Suprapubic skin (tissue), 4 donors: Measurements from ENCODE around the gene CCDC3. TPM values are rescaled to one million over a fixed set of nuclear protein-coding genes. Genes with fewer than 3 reads are reported as not detected.

Source experiments
- DNase-seq, 2 donors: peaks; one replicate each; pipeline ENCODE4 v3.0.0-alpha.2; 2019; ENCODE audit warnings: low spot score in 2 of 2
- H3K27ac ChIP-seq: fragments of 200-600 bp; sonication (generic); one replicate; pipeline ENCODE4 v1.5.1; 2019
- H3K27me3 ChIP-seq: fragments of 200-600 bp; sonication (generic); one replicate; pipeline ENCODE4 v1.5.1; 2019
- H3K36me3 ChIP-seq: fragments of 200-600 bp; sonication (generic); one replicate; pipeline ENCODE4 v1.5.1; 2019
- H3K4me1 ChIP-seq: fragments of 200-600 bp; sonication (generic); one replicate; pipeline ENCODE4 v1.5.1; 2019
- H3K4me3 ChIP-seq: fragments of 200-600 bp; sonication (generic); one replicate; pipeline ENCODE4 v1.5.1; 2019; ENCODE audit warnings: mild to moderate bottlenecking
- H3K9me3 ChIP-seq: fragments of 200-600 bp; sonication (generic); one replicate; pipeline ENCODE4 v1.5.1; 2019
- CTCF ChIP-seq, 2 donors: fragments of 200-600 bp in 1 of 2; fragments of 450-650 bp in 1 of 2; sonication (generic) in 1 of 2; IDR thresholded peaks; one replicate each; pipeline ENCODE4 v1.5.1; 2016 to 2019; ENCODE audit warnings: antibody characterized with exemption in 2 of 2, mild to moderate bottlenecking in 1 of 2, moderate library complexity in 1 of 2
- EP300 ChIP-seq: sonication (generic); formaldehyde crosslinking; IDR thresholded peaks from one replicate; pipeline ENCODE4 v1.6.1; 2017; ENCODE audit warnings: antibody characterized with exemption
- POLR2A ChIP-seq, 2 donors: fragments of 450-650 bp; IDR thresholded peaks; one replicate each; pipeline ENCODE4 v1.6.1; 2017; ENCODE audit warnings: antibody characterized with exemption in 2 of 2, mild to moderate bottlenecking in 2 of 2, moderate library complexity in 2 of 2
- POLR2AphosphoS5 ChIP-seq, 3 donors: sonication (generic); formaldehyde crosslinking; IDR thresholded peaks; one replicate each; pipeline ENCODE4 v1.6.1; 2017; ENCODE audit warnings: antibody characterized with exemption in 3 of 3
- WGBS: methylation state at CpG from one replicate; pipeline ENCODE4 v1.1.5; 2018; 5-methylcytosine and 5-hydroxymethylcytosine counted together
- total RNA-seq, 4 donors: library from RNA; depleted of rRNA; stranded (reverse); fragments of >200 nt; gene quantifications; one replicate each; pipeline ENCODE4 v1.1.0, GENCODE V29; 2016

The CCDC3 gene
- total RNA-seq, 4 donors from 2014 or later, result 31.3 to 124 (median 60.2) TPM

DNA sequence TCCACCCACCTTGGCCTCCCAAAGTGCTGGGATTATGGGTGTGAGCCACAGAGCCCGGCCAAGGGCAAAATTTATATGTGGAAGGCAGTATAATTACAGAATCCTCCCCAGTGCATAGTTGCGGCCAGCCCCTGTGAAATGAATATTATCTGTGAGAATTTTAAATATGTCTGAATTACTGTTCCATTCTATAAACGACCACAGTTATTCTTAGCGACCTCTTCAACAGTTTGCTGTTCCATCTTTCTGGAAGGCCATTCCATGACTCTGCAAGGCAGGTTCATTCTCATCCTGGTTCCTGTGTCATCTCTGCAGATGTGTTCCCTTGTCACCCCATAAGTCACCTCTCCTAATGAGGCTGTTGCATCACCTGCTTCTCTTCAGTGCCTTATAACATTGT, 90.7 kb downstream of the CCDC3 start:
- 71% methylated on average over 4 of the region's 4 CpGs for WGBS
- Histone ChIP-seq H3K27me3 (no peaks in the 10 kb centered on the region), H3K4me1 (peaks cover 13% of the 10 kb centered on the region), H3K4me3 (no peak overlapping the region), H3K9me3 (no peaks in the 10 kb centered on the region), H3K27ac (no peak overlapping the region), H3K36me3 (no peaks in the 10 kb centered on the region)
- no peak for TF ChIP-seq POLR2A (IDR thresholded peaks at IDR 0.05)
- TF ChIP-seq POLR2AphosphoS5 (IDR thresholded peaks at IDR 0.05), result no peak
- no peak for TF ChIP-seq CTCF (IDR thresholded peaks at IDR 0.05)
- TF ChIP-seq EP300, result no peak
- no peak for DNase-seq

DNA sequence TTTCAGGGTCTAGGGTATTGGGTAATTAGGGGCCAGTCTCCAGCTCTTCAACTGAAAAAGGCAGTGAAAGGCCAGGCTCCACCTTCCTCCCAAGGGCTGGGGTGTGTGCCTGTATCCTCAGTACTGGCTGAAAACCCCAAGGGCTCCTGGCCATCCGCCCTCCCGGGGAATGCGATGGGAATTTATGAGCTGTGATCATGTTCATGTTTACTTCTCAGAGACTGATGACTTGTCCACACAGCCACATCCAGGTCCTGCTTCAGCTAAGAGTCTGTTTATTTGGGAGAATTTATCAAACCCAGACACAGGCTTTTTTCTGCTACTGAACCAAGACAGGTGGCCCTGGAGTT, 91.7 kb downstream of the CCDC3 start:
- Histone ChIP-seq H3K4me1 (peaks cover 19% of the 10 kb centered on the region), H3K4me3 (no peak overlapping the region), H3K9me3 (no peaks in the 10 kb centered on the region), H3K27ac (peak overlapping the region; percentile 53), H3K36me3 (no peaks in the 10 kb centered on the region), H3K27me3 (no peaks in the 10 kb centered on the region)
- WGBS, result 52% methylated on average over 3 of the region's 3 CpGs
- no peak for TF ChIP-seq POLR2AphosphoS5 (IDR thresholded peaks at IDR 0.05)
- TF ChIP-seq CTCF (IDR thresholded peaks at IDR 0.05), result no peak
- DNase-seq, result no peak

DNA sequence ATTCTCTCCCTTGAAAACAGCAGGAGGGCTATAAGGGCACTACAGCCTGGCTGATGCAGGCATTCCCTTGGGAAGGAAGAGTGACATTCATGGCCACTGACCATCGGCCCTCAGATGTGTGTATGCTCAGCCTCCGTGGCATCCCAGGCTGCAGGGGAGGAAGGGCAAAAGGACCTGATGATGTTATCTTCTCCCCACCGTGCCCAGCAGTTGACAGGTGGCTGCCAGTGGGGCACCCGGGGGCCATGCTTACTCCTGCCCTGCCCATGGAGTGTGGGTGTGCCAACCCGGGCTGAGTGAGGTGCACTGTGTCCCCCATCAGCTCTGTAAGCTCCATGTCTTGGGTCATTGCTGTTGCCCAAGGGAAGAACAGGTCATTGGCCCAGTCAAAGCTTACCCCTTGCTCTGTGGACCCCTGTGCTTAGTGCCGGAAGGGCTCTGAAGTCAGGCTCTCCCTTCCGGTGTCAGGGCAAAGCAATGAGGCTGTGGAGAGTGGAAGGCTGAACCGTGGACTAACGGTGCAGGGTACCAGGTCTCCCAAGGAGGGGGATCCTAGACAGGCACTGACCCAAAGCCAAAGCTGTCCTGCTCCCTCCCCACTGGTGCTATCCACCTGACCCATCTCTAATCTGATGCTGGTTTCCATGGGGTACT, 92.2 kb downstream of the CCDC3 start:
- TF ChIP-seq POLR2AphosphoS5 (IDR thresholded peaks at IDR 0.05) (no peak), EP300 (no peak), CTCF (IDR thresholded peaks at IDR 0.05) (no peak), POLR2A (IDR thresholded peaks at IDR 0.05) (no peak)
- Histone ChIP-seq H3K27me3 (no peaks in the 10 kb centered on the region), H3K4me3 (no peak overlapping the region), H3K27ac (peak overlapping the region; percentile 31), H3K4me1 (peaks cover 19% of the 10 kb centered on the region), H3K9me3 (no peaks in the 10 kb centered on the region), H3K36me3 (no peaks in the 10 kb centered on the region)
- DNase-seq, result no peak
- WGBS, result 77% methylated on average over 2 of the region's 9 CpGs

GRCh38 chr10:12908773-12909172, 92.7 kb downstream of the CCDC3 start:
- Histone ChIP-seq H3K4me1 (peaks cover 19% of the 10 kb centered on the region), H3K27ac (no peak overlapping the region), H3K27me3 (no peaks in the 10 kb centered on the region), H3K9me3 (no peaks in the 10 kb centered on the region), H3K36me3 (no peaks in the 10 kb centered on the region), H3K4me3 (no peak overlapping the region)
- DNase-seq, result no peak
- WGBS, result 95% methylated on average over 4 of the region's 4 CpGs
- TF ChIP-seq POLR2AphosphoS5 (IDR thresholded peaks at IDR 0.05) (no peak), POLR2A (IDR thresholded peaks at IDR 0.05) (no peak), EP300 (no peak), CTCF (IDR thresholded peaks at IDR 0.05) (no peak)

- H3K27ac ChIP-seq, result peak overlapping the region; percentile 50
- no peak for TF ChIP-seq EP300
- no peaks in the 10 kb centered on the region for H3K27me3 ChIP-seq
- no peak overlapping the region for H3K4me3 ChIP-seq
- 71% methylated on average over 4 of the region's 4 CpGs for WGBS
- no peaks in the 10 kb centered on the region for H3K36me3 ChIP-seq
- H3K9me3 ChIP-seq, result no peaks in the 10 kb centered on the region
- H3K4me1 ChIP-seq, result peaks cover 19% of the 10 kb centered on the region
- DNase-seq, result no peak
Observed at GRCh38 chr10:12907656-12908055, 93.9 kb downstream of the CCDC3 start.

DNA sequence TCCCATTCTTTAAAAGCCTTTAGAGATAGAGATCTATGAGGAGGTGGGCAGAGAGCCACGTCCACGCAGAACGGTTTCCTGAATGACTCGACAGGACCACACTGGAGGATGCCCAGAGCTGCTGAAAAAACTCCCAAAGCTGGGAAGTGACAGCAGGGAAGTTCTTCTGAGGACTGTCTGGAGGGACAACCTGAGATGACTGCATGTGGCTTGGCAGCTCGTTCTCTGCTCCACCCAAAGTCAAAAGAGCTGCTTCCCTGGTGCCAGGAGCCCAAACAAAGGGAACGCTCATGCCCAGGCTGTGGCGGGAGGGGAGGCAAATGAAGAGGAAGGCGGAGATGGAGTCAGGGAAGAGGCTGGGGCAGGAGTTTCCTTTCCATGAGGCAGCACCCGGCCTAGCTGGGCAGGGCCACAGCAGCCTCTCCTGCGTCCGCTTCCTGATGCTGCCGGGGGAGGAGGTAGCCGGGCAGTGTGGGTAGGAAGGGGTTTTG, 95.4 kb downstream of the CCDC3 start:
- no peak for DNase-seq
- no peak for TF ChIP-seq EP300
- TF ChIP-seq POLR2AphosphoS5 (IDR thresholded peaks at IDR 0.05), result no peak
- no peak for TF ChIP-seq POLR2A (IDR thresholded peaks at IDR 0.05)
- TF ChIP-seq CTCF (IDR thresholded peaks at IDR 0.05), result no peak
- H3K9me3 ChIP-seq, result no peaks in the 10 kb centered on the region
- WGBS, result 31% methylated on average over 13 of the region's 13 CpGs
- no peak overlapping the region for H3K4me3 ChIP-seq
- H3K4me1 ChIP-seq, result peaks cover 19% of the 10 kb centered on the region
- H3K27me3 ChIP-seq, result no peaks in the 10 kb centered on the region
- peak overlapping the region; percentile 77 for H3K27ac ChIP-seq
- H3K36me3 ChIP-seq, result no peaks in the 10 kb centered on the region
